Measurements from ENCODE around the gene SP2.

Gene SP2

GRCh38 chr17:47946929-47947397 lies 50.9 kb downstream of the SP2 start:
- peak; percentile 94 for ATAC-seq (ENCODE audit: low read depth)
- TF ChIP-seq, protein P1, sequence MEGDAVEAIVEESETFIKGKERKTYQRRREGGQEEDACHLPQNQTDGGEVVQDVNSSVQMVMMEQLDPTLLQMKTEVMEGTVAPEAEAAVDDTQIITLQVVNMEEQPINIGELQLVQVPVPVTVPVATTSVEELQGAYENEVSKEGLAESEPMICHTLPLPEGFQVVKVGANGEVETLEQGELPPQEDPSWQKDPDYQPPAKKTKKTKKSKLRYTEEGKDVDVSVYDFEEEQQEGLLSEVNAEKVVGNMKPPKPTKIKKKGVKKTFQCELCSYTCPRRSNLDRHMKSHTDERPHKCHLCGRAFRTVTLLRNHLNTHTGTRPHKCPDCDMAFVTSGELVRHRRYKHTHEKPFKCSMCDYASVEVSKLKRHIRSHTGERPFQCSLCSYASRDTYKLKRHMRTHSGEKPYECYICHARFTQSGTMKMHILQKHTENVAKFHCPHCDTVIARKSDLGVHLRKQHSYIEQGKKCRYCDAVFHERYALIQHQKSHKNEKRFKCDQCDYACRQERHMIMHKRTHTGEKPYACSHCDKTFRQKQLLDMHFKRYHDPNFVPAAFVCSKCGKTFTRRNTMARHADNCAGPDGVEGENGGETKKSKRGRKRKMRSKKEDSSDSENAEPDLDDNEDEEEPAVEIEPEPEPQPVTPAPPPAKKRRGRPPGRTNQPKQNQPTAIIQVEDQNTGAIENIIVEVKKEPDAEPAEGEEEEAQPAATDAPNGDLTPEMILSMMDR (IDR thresholded peaks at IDR 0.05; ENCODE audit: poor library complexity, severe bottlenecking), result peak; percentile 94
- Histone ChIP-seq H3K4me1 (ENCODE audit: insufficient read depth, poor library complexity, severe bottlenecking) (peaks cover 13% of the 10 kb centered on the region), H3K27me3 (ENCODE audit: insufficient read depth, poor library complexity, severe bottlenecking) (no peaks in the 10 kb centered on the region), H3K4me3 (ENCODE audit: severe bottlenecking) (no peak overlapping the region), H3K27ac (ENCODE audit: poor library complexity, severe bottlenecking) (peak overlapping the region; percentile 59), H3K9me3 (ENCODE audit: severe bottlenecking) (no peaks in the 10 kb centered on the region), H3K36me3 (ENCODE audit: low read depth) (peaks cover 55% of the 10 kb centered on the region)
- peak; percentile 89 for DNase-seq (ENCODE audit: low spot score)

GRCh38 chr17:47948706-47949196 lies 52.7 kb downstream of the SP2 start:
- Histone ChIP-seq H3K9me3 (ENCODE audit: severe bottlenecking) (no peaks in the 10 kb centered on the region), H3K4me1 (ENCODE audit: insufficient read depth, poor library complexity, severe bottlenecking) (peaks cover 7% of the 10 kb centered on the region), H3K27ac (ENCODE audit: poor library complexity, severe bottlenecking) (peak overlapping the region; percentile 10), H3K27me3 (ENCODE audit: insufficient read depth, poor library complexity, severe bottlenecking) (no peaks in the 10 kb centered on the region), H3K36me3 (ENCODE audit: low read depth) (peaks cover 47% of the 10 kb centered on the region), H3K4me3 (ENCODE audit: severe bottlenecking) (no peak overlapping the region)
- ATAC-seq (ENCODE audit: low read depth), result no peak
- TF ChIP-seq, protein P1 (IDR thresholded peaks at IDR 0.05; ENCODE audit: poor library complexity, severe bottlenecking), result no peak
- no peak for DNase-seq (ENCODE audit: low spot score)

GRCh38 chr17:47949197-47949759 lies 53.2 kb downstream of the SP2 start:
- peaks cover 41% of the 10 kb centered on the region for H3K36me3 ChIP-seq (ENCODE audit: low read depth)
- no peaks in the 10 kb centered on the region for H3K9me3 ChIP-seq (ENCODE audit: severe bottlenecking)
- H3K4me3 ChIP-seq (ENCODE audit: severe bottlenecking), result no peak overlapping the region
- DNase-seq (ENCODE audit: low spot score), result peak; percentile 86
- H3K4me1 ChIP-seq (ENCODE audit: insufficient read depth, poor library complexity, severe bottlenecking), result peaks cover 7% of the 10 kb centered on the region
- TF ChIP-seq, protein P1 (IDR thresholded peaks at IDR 0.05; ENCODE audit: poor library complexity, severe bottlenecking), result peak; percentile 95
- peak overlapping the region; percentile 10 for H3K27ac ChIP-seq (ENCODE audit: poor library complexity, severe bottlenecking)
- peak; percentile 68 for ATAC-seq (ENCODE audit: low read depth)
- no peaks in the 10 kb centered on the region for H3K27me3 ChIP-seq (ENCODE audit: insufficient read depth, poor library complexity, severe bottlenecking)

DNA sequence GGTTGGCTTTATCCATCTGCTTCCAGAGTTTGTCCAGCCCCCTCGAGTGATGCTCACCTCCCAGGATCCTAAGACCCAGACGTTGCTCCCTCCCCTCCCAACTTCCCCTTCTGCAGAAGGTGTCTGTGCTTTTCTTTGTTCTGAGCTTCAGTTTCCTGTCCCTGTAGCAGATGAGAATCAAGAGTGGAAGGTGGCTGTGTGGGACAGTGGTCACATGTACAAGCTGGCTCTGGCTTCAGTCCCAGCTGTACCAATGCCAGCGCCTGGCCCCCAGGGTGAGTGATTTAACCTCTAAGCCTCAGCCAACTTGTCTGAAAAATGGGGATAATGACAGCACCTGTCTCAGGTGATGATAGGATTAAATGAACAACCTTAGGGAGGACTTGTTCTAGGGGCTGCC lies 53.9 kb downstream of the SP2 start:
- H3K9me3 ChIP-seq (ENCODE audit: severe bottlenecking), result no peaks in the 10 kb centered on the region
- ATAC-seq (ENCODE audit: low read depth), result no peak
- H3K36me3 ChIP-seq (ENCODE audit: low read depth), result peaks cover 35% of the 10 kb centered on the region
- DNase-seq (ENCODE audit: low spot score), result no peak
- TF ChIP-seq, protein P1 (IDR thresholded peaks at IDR 0.05; ENCODE audit: poor library complexity, severe bottlenecking), result no peak
- peak overlapping the region; percentile 10 for H3K27ac ChIP-seq (ENCODE audit: poor library complexity, severe bottlenecking)
- H3K27me3 ChIP-seq (ENCODE audit: insufficient read depth, poor library complexity, severe bottlenecking), result no peaks in the 10 kb centered on the region
- no peak overlapping the region for H3K4me3 ChIP-seq (ENCODE audit: severe bottlenecking)
- peaks cover 7% of the 10 kb centered on the region for H3K4me1 ChIP-seq (ENCODE audit: insufficient read depth, poor library complexity, severe bottlenecking)

DNA sequence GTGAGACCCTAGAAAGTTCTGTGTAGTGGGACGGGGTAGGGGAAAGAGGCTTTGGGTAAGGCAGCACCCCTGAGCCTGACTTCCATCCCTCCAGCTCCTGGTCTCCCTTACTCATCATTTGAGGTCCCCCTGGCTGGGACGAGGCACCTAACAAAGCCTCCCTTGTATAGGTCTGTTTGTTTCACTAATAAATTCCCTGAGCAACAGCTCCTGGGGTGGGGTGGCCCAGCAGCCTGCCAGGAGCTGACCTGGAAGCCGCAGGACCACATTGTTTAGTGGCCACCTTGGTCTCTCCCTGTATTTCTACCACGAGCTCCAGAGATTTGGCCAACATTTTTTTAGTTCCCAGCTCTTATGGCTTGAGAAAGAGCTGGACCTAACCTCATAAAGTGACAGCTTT lies 54.4 kb downstream of the SP2 start:
- no peak for ATAC-seq (ENCODE audit: low read depth)
- TF ChIP-seq, protein P1 (IDR thresholded peaks at IDR 0.05; ENCODE audit: poor library complexity, severe bottlenecking), result no peak

More for the DNA sequence above, 54.4 kb downstream of the SP2 start:
- no peak for DNase-seq (ENCODE audit: low spot score)
- H3K27ac ChIP-seq (ENCODE audit: poor library complexity, severe bottlenecking), result no peak overlapping the region
- no peaks in the 10 kb centered on the region for H3K27me3 ChIP-seq (ENCODE audit: insufficient read depth, poor library complexity, severe bottlenecking)
- H3K4me1 ChIP-seq (ENCODE audit: insufficient read depth, poor library complexity, severe bottlenecking), result peaks cover 11% of the 10 kb centered on the region
- H3K9me3 ChIP-seq (ENCODE audit: severe bottlenecking), result no peaks in the 10 kb centered on the region
- peaks cover 33% of the 10 kb centered on the region for H3K36me3 ChIP-seq (ENCODE audit: low read depth)
- no peak overlapping the region for H3K4me3 ChIP-seq (ENCODE audit: severe bottlenecking)
